Naive thymus-derived CD8-positive, alpha-beta T cell (primary cell): ENCODE measurements around the gene IL11RA. TPM values are rescaled to one million over a fixed set of nuclear protein-coding genes. Genes with fewer than 3 reads are reported as not detected.

ENCODE experiments used
- ATAC-seq, 2 donors: fragments of 150-1000 bp; cut with Tn5 transposase in 1 of 2; sonication (Bioruptor Pico), chemical (Tn5 transposase) in 1 of 2; 1 replicate in 1 of 2; 2 replicates in 1 of 2; pipeline ENCODE4 v1.10.0; 2021; ENCODE audit warnings: mild to moderate bottlenecking in 2 of 2, moderate library complexity in 2 of 2
- POLR2A ChIA-PET: fragments of 350-600 bp; sonication (Branson Sonifier 250); formaldehyde crosslinking; loops from one replicate; lab custom pipeline; 2021; ENCODE audit warnings: antibody characterized with exemption; lab: Charles Lee
- DNase-seq, 10 donors: peaks; one replicate each; pipeline versions ENCODE4 v3.0.0 to v3.0.0-alpha.2; 2020 to 2022
- H3K27ac Mint-ChIP-seq, 10 donors: one replicate each; pipeline ENCODE4 v1.8.0; 2020 to 2022; ENCODE audit warnings: mild to moderate bottlenecking in 10 of 10, mixed read lengths in 10 of 10, moderate library complexity in 4 of 10, inconsistent platforms in 1 of 10
- H3K27me3 Mint-ChIP-seq, 5 donors: one replicate each; pipeline ENCODE4 v1.8.0; 2021 to 2022; ENCODE audit warnings: mixed read lengths in 5 of 5
- H3K36me3 Mint-ChIP-seq, 3 donors: one replicate each; pipeline ENCODE4 v1.8.0; 2020 to 2022; ENCODE audit warnings: mixed read lengths in 3 of 3, mild to moderate bottlenecking in 2 of 3, inconsistent platforms in 1 of 3
- H3K4me1 Mint-ChIP-seq, 4 donors: one replicate each; pipeline ENCODE4 v1.8.0; 2021 to 2022; ENCODE audit warnings: mixed read lengths in 4 of 4
- H3K4me3 Mint-ChIP-seq, 10 donors: one replicate each; pipeline ENCODE4 v1.8.0; 2020 to 2022; ENCODE audit warnings: mild to moderate bottlenecking in 10 of 10, mixed read lengths in 10 of 10, moderate library complexity in 6 of 10, inconsistent platforms in 1 of 10
- H3K9me3 Mint-ChIP-seq, 9 donors: one replicate each; pipeline ENCODE4 v1.8.0; 2020 to 2022; ENCODE audit warnings: mixed read lengths in 9 of 9, mild to moderate bottlenecking in 3 of 9, inconsistent platforms in 1 of 9, moderate library complexity in 1 of 9
- polyA plus RNA-seq, 3 donors: library from polyadenylated mRNA; unstranded; fragments of 300-500 nt; fragmentation: Illumina TruSeq; gene quantifications; one replicate each; pipeline ENCODE4 v1.2.3, GENCODE V29; 2021
- total RNA-seq, 8 experiments: library from RNA in 2 of 8; stranded (reverse) in 2 of 8; gene quantifications; one replicate each; pipeline ENCODE4 v1.2.3 and lab custom pipeline; 2021 to 2026

The IL11RA gene
- total and polyA plus RNA-seq, 5 experiments from 2014 or later = 5.1 to 144 (median 7.7) TPM

GRCh38 chr9:34675869-34676268, 23.9 kb downstream of the IL11RA start:
- DNase-seq (no peak), ATAC-seq (no peak)
- H3K27me3 Mint-ChIP-seq = peaks cover 0 to 1% (median 0%) of the 10 kb centered on the region in 5 donors
- peaks cover 0 to 3% (median 0%) of the 10 kb centered on the region in 9 donors for H3K9me3 Mint-ChIP-seq
- H3K4me3 Mint-ChIP-seq = peak overlapping the region in 1 of 10 donors; percentile 44
- POLR2A ChIA-PET = no interaction called here
- no peaks in the 10 kb centered on the region for H3K36me3 Mint-ChIP-seq
- peak overlapping the region in 2 of 10 donors; percentile 0 to 57 for H3K27ac Mint-ChIP-seq
- H3K4me1 Mint-ChIP-seq = peaks cover 0 to 2% (median under 1%) of the 10 kb centered on the region in 4 donors

GRCh38 chr9:34684145-34684544, 32.2 kb downstream of the IL11RA start:
- POLR2A ChIA-PET = no interaction called here
- ATAC-seq = no peak

DNA sequence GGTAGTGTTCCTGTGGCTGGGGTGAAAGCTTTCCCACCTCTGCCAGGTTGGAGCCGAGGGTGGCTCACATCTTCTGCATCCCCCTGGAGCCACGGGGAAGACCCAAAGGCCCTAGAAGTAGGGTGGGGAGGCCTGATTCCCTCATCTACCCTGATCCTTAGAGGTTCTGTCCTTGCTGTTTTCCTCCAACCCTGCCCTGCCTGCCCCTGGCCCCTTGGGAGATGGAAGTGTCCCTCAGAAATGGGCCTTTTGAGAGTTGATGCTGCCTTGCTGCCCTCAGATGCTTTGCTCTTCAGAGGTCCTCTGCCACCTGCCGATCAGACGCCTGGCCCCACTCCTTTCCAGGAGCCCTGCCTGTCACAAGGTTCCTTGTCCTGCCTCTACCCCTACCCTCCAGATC, 32.8 kb downstream of the IL11RA start:
- Mint-ChIP-seq H3K27ac (no peak overlapping the region), H3K9me3 (no peaks in the 10 kb centered on the region), H3K36me3 (no peaks in the 10 kb centered on the region), H3K4me3 (no peak overlapping the region), H3K4me1 (no peaks in the 10 kb centered on the region), H3K27me3 (peaks cover 0 to 2% (median 0%) of the 10 kb centered on the region in 5 donors)
- no peak for DNase-seq
- POLR2A ChIA-PET = no interaction called here
- no peak for ATAC-seq

More at GRCh38 chr9:34684145-34684544, 32.2 kb downstream of the IL11RA start:
- H3K9me3 Mint-ChIP-seq = no peaks in the 10 kb centered on the region
- H3K4me1 Mint-ChIP-seq = no peaks in the 10 kb centered on the region
- no peaks in the 10 kb centered on the region for H3K36me3 Mint-ChIP-seq
- no peak overlapping the region for H3K4me3 Mint-ChIP-seq
- H3K27me3 Mint-ChIP-seq = peaks cover 0 to 1% (median 0%) of the 10 kb centered on the region in 5 donors
- no peak overlapping the region for H3K27ac Mint-ChIP-seq
- no peak for DNase-seq

DNA sequence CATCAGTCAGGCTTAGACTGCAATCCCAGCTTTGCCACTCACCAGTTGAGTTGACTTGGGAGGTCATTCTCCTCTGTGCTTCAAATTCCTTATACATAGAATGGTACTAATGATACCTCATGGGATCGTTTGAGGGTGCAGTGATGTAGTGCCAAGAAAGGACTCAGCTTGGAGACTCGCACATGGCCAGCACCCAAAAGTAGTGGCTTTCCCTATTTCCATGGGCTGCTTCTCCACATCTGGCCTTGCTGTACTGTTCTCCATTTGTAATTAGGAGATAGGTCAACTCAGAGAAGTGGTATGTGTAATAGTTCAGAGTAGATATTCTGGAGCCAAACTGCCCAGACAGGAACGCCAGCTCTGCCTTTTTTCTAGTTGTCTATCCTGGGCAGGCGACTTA, 33.6 kb downstream of the IL11RA start:
- H3K27ac Mint-ChIP-seq = no peak overlapping the region
- POLR2A ChIA-PET = no interaction called here
- ATAC-seq = no peak
- DNase-seq = no peak
- H3K4me3 Mint-ChIP-seq = no peak overlapping the region
- no peaks in the 10 kb centered on the region for H3K36me3 Mint-ChIP-seq
- no peaks in the 10 kb centered on the region for H3K4me1 Mint-ChIP-seq
- H3K27me3 Mint-ChIP-seq = peaks cover 0 to 2% (median 0%) of the 10 kb centered on the region in 5 donors
- no peaks in the 10 kb centered on the region for H3K9me3 Mint-ChIP-seq

DNA sequence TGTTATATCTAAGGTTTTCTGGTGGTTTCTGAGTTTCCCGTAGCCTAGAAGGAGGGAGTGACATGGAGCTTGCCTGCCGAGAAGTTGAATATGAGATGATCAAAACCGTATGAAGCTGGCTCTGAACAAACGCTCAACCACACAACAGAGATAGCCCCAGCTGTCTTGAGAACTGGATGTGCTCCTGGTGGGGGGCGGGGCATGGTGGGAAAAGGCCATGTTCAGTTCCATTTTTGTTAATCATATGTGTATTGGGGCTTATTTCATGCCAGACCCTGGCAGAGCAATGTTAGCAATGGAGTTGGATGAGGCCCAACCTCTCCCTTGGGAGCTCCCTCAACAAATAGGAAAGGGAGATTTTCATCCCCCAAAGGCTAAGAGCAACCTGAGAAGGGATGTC, 34.2 kb downstream of the IL11RA start:
- Mint-ChIP-seq H3K27me3 (peaks cover 0 to 2% (median 0%) of the 10 kb centered on the region in 5 donors), H3K4me1 (no peaks in the 10 kb centered on the region)

GRCh38 chr9:34686732-34687131, 34.7 kb downstream of the IL11RA start:
- Mint-ChIP-seq H3K9me3 (no peaks in the 10 kb centered on the region), H3K27ac (no peak overlapping the region), H3K4me3 (no peak overlapping the region), H3K27me3 (peaks cover 0 to 2% (median 0%) of the 10 kb centered on the region in 5 donors), H3K4me1 (no peaks in the 10 kb centered on the region), H3K36me3 (no peaks in the 10 kb centered on the region)
- DNase-seq (no peak), ATAC-seq (no peak)
- POLR2A ChIA-PET = no interaction called here

More for the DNA sequence above, 34.2 kb downstream of the IL11RA start:
- POLR2A ChIA-PET = no interaction called here
- Mint-ChIP-seq H3K4me3 (no peak overlapping the region), H3K36me3 (no peaks in the 10 kb centered on the region), H3K27ac (no peak overlapping the region), H3K9me3 (no peaks in the 10 kb centered on the region)
- DNase-seq (no peak), ATAC-seq (no peak)

DNA sequence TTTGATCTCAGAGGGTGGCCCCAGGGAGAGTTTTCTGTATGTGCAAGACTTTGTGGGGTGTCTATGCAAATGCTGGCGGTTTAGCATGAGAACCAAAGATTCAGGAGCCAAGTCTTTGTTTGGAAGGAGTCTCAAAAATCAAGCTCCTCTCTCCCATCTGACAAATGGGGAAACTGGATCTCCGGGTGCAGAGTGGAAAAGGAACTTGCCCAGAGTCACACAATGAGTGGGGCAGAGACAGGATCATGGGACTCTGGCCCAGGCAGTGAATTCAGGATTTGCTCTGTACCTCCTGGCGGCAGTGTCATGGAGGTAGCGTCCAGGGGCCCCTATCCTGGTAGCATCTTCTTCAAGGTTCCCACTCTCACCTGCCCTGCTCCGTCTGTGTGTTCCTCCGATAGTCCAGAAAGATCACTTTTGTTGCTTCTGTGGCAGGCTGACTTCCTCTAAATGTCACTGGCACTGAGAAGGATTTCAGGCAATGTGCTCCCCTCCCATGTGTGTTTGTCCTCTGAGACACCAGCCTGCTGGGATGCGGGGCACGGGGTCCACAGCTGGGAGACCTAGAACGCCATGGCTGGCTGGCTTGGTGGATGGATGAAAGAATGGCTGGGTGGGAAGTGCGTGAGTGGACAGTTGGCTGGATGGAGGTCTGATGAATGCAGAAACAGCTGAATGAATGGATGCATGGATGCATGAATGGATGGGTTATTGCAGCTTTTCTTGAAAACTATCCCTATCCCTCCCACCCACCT, 35.5 kb downstream of the IL11RA start:
- DNase-seq (no peak), ATAC-seq (no peak)
- Mint-ChIP-seq H3K9me3 (no peaks in the 10 kb centered on the region), H3K36me3 (no peaks in the 10 kb centered on the region), H3K27me3 (peaks cover 0 to 2% (median 0%) of the 10 kb centered on the region in 5 donors), H3K4me3 (no peak overlapping the region), H3K4me1 (no peaks in the 10 kb centered on the region), H3K27ac (no peak overlapping the region)
- POLR2A ChIA-PET = no interaction called here

- Mint-ChIP-seq H3K9me3 (no peaks in the 10 kb centered on the region), H3K4me1 (no peaks in the 10 kb centered on the region), H3K36me3 (no peaks in the 10 kb centered on the region), H3K27ac (peak overlapping the region in 1 of 10 donors; percentile 46), H3K27me3 (peaks cover 0 to 2% (median 0%) of the 10 kb centered on the region in 5 donors), H3K4me3 (no peak overlapping the region)
- ATAC-seq (no peak), DNase-seq (no peak)
- POLR2A ChIA-PET = no interaction called here
Observed at GRCh38 chr9:34688329-34689115, 36.5 kb downstream of the IL11RA start.

DNA sequence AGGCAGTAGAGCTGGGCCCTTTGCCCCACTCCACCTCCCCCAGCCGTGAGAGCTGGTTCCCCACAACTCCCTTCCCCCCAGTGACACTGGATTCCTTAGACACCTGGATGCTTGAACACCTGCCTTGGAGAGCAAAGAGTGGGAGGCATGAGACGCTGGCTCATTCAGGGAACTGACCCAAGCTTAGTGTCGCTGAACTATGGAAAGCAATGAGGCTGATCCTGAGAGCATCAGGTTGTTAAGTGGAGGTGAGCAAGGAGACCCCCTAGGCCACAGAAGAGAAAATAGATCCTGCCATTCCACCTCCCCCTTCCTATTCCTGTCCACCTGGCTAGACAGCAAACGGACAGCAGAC, 37.1 kb downstream of the IL11RA start:
- Mint-ChIP-seq H3K4me3 (no peak overlapping the region), H3K27me3 (peaks cover 0 to 2% (median 0%) of the 10 kb centered on the region in 5 donors), H3K9me3 (no peaks in the 10 kb centered on the region), H3K36me3 (no peaks in the 10 kb centered on the region), H3K27ac (no peak overlapping the region), H3K4me1 (no peaks in the 10 kb centered on the region)
- DNase-seq (no peak), ATAC-seq (no peak)
- POLR2A ChIA-PET = no interaction called here

GRCh38 chr9:34689512-34689911, 37.5 kb downstream of the IL11RA start:
- no peaks in the 10 kb centered on the region for H3K36me3 Mint-ChIP-seq
- DNase-seq (no peak), ATAC-seq (no peak)
- no peak overlapping the region for H3K4me3 Mint-ChIP-seq
- POLR2A ChIA-PET = no interaction called here
- H3K4me1 Mint-ChIP-seq = no peaks in the 10 kb centered on the region
- no peaks in the 10 kb centered on the region for H3K9me3 Mint-ChIP-seq
- H3K27me3 Mint-ChIP-seq = peaks cover 0 to 2% (median 0%) of the 10 kb centered on the region in 5 donors
- no peak overlapping the region for H3K27ac Mint-ChIP-seq

DNA sequence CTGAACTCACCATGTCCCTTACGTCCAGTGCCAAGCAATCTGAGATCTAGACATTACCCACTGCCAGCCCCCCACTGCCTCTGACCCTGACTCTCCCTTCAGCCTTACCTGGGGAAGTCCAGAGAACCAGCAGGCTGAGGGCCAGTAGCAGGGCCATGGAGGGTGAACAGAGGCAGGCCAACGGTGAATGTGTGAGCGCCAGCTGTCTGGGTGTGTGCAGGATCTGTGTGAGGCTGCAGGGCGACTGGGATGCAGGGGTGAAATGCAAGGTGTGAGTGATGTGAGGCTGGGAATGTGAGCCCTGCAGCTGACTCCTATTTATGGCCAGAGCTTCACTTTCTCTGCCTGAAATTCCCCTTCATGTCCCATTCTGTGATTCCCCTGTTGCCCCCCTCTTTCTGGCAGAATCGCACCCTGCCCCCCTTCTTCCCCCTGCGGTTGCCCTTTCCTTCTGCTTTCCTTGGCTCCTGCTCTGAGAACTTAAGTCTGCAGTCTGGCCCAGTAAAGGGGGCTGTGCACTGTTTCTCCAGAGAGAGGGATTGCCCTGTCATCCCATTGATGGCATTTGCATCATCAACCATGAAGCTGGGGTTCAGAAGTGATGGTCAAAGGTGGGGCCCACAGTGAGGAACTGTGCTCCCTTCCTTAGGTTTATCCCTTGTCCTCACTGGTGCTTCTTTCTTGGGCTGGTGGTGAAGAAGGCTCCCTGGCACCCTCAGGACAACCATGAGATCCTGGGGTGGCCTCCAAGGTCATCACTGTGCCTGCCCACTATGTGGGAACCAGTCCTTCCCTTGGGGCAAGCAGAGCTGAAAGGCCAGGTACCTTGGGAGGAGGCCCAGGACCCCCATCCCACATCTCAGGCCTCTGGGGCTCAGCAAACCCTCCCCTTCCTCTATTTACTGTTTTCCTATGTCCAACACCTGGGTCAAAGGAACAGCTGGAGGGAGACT, 39.3 kb downstream of the IL11RA start, which contains the start of gene CCL19:
TSS of gene CCL19 (minus strand) at position 294 of the 953 bp plus-strand sequence. CDS start at position 157, 137 bp downstream.
- POLR2A ChIA-PET = no interaction called here
- H3K4me3 Mint-ChIP-seq = no peak within 1 kb of the TSS
- ATAC-seq (no peak), DNase-seq (no peak)
- no peaks in the 10 kb centered on the region for H3K9me3 Mint-ChIP-seq
- no peaks in the 10 kb centered on the region for H3K4me1 Mint-ChIP-seq
- H3K36me3 Mint-ChIP-seq = no peaks in the 10 kb centered on the region
- H3K27me3 Mint-ChIP-seq = peaks cover 0 to 5% (median 2%) of the 10 kb centered on the region in 5 donors
- peak within 1 kb of the TSS in 1 of 10 donors; percentile 55 for H3K27ac Mint-ChIP-seq

- H3K4me1 Mint-ChIP-seq = no peaks in the 10 kb centered on the region
Observed at GRCh38 chr9:34691936-34692315, 39.9 kb downstream of the IL11RA start.

More at GRCh38 chr9:34691936-34692315, 39.9 kb downstream of the IL11RA start:
- POLR2A ChIA-PET = no interaction called here
- H3K36me3 Mint-ChIP-seq = no peaks in the 10 kb centered on the region
- no peak overlapping the region for H3K4me3 Mint-ChIP-seq
- ATAC-seq = no peak
- no peaks in the 10 kb centered on the region for H3K9me3 Mint-ChIP-seq
- H3K27me3 Mint-ChIP-seq = peaks cover 0 to 5% (median 2%) of the 10 kb centered on the region in 5 donors
- H3K27ac Mint-ChIP-seq = no peak overlapping the region
- no peak for DNase-seq
